Activated CD4-positive, alpha-beta T cell treated with anti-CD3 and anti-CD28 coated beads, Interleukin-2, amount 50 U/mL, for 16 hours (primary cell): Measurements from ENCODE around the gene ARHGAP25.

Source experiments
- DNase-seq: peaks from one replicate; pipeline ENCODE4 v3.0.0-alpha.2; 2020

Gene ARHGAP25

GRCh38 chr2:68720665-68721064 lies 13.9 kb upstream of the ARHGAP25 start:
- no peak for DNase-seq

- DNase-seq: peak; percentile 81
Observed at GRCh38 chr2:68721482-68722101, 13.0 kb upstream of the ARHGAP25 start.

- DNase-seq: no peak
Observed at GRCh38 chr2:68722712-68723111, 11.9 kb upstream of the ARHGAP25 start.

- no peak for DNase-seq
Observed at GRCh38 chr2:68723181-68723580, 11.4 kb upstream of the ARHGAP25 start.

- DNase-seq: no peak
Observed at GRCh38 chr2:68726100-68726499, 8.5 kb upstream of the ARHGAP25 start.

GRCh38 chr2:68726608-68727367 lies 7.8 kb upstream of the ARHGAP25 start:
- DNase-seq: peak; percentile 95

GRCh38 chr2:68727683-68728375 lies 6.8 kb upstream of the ARHGAP25 start:
- no peak for DNase-seq

GRCh38 chr2:68730828-68731227 lies 3.8 kb upstream of the ARHGAP25 start:
- no peak for DNase-seq

GRCh38 chr2:68732036-68732932 lies 2.3 kb upstream of the ARHGAP25 start:
- DNase-seq: no peak

GRCh38 chr2:68733365-68733764 lies 1.2 kb upstream of the ARHGAP25 start:
- DNase-seq: no peak

GRCh38 chr2:68734176-68734575 lies 435 bp upstream of the ARHGAP25 start:
- no peak for DNase-seq

GRCh38 chr2:68736086-68736485 lies 1.5 kb downstream of the ARHGAP25 start:
- DNase-seq: no peak

- peak; percentile 81 for DNase-seq
Observed at GRCh38 chr2:68737711-68738110, 3.1 kb downstream of the ARHGAP25 start.

GRCh38 chr2:68738906-68739594 lies 4.4 kb downstream of the ARHGAP25 start:
- no peak for DNase-seq

- DNase-seq: no peak
Observed at GRCh38 chr2:68739595-68740399, 5.2 kb downstream of the ARHGAP25 start.

- peak; percentile 73 for DNase-seq
Observed at GRCh38 chr2:68740400-68740914, 5.8 kb downstream of the ARHGAP25 start.

GRCh38 chr2:68741238-68741637 lies 6.6 kb downstream of the ARHGAP25 start:
- no peak for DNase-seq

- DNase-seq: peak; percentile 73
Observed at GRCh38 chr2:68741805-68742306, 7.2 kb downstream of the ARHGAP25 start.

- no peak for DNase-seq
Observed at GRCh38 chr2:68742626-68743415, 8.2 kb downstream of the ARHGAP25 start.

GRCh38 chr2:68743531-68743930 lies 8.9 kb downstream of the ARHGAP25 start:
- no peak for DNase-seq
